HG03196 (cell line): ENCODE measurements around the gene SSH2.
"Not testable (repeated sequence)": the region's sequence is repeated elsewhere in the genome, so short reads cannot be mapped to it uniquely, and the experiment has no call there.

Experiments used
- ATAC-seq: cut with Tn5 transposase; IDR thresholded peaks from one replicate; pipeline ENCODE4 v1.9.1; 2021; ENCODE audit not compliant: unreplicated experiment

The SSH2 gene

DNA sequence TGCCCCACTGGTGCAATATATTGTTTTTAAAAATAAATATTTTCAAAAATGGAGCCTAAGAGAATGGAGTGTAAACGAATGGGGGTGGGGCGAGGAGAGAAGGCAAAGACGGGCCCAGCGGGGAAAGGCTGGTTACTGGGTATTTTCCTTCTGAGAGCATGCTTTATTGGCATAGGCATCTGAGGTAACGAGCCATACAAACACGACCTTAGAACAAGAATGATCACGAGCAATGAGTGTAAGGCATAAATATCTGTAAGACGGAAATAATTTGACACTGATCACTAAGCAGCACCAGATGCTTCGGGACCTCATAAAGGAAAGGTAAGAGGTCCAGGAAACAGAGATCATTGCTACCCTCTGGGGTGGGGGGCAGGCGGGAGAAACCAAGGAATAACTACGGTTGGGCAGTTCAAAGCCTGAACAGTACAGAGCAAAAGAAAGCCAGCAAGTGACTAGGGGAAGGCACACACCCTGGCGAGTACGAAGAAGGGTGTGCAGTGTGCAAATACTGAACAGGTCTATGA is 959 bp downstream of the SSH2 start:
- ATAC-seq = no peak

DNA sequence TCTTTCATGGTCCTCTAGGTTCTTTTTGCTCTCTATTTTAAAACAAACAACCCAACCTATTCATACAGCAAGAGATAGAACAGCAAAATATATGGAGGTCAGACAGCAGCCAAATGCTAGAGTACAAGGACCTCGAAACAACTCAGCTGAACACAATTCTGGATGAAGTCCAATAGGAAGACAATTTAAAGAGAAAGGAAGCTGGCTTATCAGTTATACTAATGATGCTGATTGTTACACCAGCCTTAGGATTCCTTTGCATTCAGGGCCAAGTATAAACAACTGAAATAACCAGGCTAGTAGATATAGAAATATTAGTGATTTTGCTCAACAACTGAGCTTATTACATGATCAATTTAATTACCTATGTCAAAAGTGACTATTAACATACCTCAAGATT is 2.5 kb downstream of the SSH2 start:
- ATAC-seq = no peak

DNA sequence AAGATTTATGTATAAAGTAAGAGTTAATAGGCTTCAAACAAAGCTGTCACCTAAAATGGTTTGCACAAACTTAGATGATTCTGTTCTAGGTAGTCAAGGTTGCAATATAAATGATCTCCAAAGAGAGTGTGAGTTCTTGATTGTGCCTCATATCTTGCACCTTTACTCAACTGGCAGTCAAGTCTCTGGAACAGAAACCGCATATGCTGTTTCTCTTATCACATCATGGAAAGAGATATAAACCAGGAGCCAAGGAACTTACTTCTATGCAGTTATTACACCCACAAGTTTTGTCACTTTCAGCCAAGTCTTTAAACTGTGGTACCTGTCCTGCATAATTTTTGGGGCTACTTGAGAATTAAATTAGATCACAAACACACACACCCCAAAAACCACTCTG is 5.2 kb downstream of the SSH2 start:
- ATAC-seq = no peak

DNA sequence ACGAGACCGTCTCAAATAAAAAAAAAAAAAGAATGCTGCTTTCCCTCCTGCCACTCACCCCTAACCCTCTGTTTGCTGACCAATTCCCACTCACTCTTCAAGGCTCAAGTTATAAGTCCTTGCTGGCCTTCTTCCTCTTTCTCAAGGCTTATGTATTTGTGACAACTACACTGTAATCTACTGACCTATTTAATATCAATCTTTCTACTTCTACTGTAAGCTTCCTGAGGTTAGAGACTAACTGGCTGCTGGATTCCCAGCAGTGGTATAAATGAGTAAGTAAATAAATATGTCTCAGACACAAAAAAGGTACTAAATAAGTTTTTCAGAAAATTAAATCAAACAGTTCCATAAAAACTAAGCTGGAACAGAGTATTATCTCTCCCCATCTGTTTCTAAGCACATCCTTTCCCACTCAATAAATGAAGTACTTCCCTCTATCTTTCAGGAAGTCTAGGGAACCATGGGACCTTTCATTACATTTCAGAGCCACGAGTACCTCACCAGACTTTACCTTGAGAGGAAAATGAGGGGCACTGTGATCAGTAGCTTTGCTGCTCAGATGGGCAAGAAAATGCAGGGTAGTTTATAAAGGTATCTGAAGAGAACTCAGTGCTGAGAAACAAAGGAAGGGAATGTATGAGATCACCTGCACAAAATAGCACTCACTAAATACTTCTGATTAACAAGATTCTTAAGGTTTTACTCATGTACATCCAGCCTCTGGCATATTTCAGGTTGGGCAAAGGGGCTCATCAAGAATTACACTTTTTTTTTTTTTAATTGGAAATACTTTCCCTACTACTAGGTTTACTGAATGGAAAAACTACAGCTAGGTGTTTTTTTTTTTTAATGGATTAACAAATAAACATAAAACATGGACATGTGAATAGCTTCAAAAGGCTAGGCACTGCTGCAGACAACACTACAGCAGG is 10.8 kb downstream of the SSH2 start:
- no peak for ATAC-seq

DNA sequence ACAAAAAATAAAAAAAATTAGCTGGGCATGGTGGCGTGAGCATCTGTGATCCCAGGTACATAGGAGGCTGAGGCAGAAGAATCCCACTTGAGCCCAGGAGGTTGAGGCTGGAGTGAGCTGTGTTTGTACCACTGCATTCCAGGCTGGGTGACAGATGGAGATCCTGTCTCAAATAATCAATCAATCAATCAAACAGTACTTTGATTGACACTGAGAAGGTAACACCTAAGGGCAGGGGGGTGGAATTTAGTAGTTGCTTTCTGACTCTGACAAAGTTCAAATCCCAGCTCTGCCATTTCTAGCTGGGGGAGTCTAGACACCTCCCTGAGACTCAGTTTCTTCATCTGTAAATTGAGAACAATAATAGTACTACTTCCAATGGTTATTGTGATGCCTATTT is 12.0 kb downstream of the SSH2 start:
- ATAC-seq = no peak

DNA sequence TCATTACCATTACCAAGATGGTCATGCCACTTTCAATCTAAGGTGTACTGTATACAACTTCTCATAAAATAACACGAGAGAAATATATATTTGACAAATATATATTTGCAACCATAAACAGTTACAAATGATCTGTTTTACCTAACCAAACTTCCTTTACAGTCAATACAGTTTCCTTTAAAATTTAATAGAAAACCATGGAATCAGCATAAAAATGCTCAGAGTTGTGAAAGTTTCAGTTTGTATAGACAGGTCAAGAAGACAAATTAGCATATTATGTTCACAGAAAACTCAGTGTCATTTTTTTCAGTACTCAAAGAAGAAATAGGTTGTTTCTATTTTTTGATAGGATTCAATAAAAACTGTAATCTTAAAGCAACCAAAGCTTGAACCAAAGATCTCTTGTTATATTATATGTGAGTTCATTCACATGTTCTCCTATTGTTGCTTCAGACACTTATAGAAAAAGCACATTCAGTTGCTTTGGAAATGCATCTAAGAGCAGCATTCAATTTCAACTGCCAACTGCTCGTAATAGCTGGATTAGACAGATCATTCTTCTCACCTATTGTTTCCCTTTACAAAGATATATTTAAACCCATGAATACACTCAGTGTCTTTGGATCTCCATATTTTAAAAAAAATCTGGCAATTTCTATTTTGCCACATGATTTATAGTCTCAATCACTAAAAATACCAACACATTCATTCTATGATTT is 15.1 kb downstream of the SSH2 start:
- no peak for ATAC-seq

DNA sequence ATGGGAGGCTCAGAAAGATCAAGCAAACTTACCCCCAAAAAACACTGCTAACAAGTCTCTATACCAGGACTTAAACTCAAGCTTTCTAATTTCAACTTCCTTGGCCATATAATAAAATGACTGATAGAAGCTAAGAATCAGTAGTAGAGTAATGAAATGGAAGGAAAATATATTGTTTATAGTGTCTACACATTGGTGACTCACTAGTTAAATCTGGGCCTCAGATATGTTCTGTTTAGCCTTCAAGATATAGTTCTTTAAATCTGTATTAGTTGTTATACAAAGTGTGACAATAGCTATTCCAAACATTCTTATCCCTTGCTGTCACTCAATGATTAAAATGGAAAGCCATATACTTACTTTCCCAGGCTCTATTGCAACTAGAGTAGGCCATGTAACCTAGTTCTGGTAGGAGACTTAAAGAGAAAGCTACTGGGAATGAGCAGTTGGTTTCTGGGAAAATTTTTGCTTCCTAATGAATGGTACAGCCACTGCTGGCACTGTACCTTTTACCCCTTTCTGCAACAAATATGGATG is 18.3 kb downstream of the SSH2 start:
- ATAC-seq = no peak

DNA sequence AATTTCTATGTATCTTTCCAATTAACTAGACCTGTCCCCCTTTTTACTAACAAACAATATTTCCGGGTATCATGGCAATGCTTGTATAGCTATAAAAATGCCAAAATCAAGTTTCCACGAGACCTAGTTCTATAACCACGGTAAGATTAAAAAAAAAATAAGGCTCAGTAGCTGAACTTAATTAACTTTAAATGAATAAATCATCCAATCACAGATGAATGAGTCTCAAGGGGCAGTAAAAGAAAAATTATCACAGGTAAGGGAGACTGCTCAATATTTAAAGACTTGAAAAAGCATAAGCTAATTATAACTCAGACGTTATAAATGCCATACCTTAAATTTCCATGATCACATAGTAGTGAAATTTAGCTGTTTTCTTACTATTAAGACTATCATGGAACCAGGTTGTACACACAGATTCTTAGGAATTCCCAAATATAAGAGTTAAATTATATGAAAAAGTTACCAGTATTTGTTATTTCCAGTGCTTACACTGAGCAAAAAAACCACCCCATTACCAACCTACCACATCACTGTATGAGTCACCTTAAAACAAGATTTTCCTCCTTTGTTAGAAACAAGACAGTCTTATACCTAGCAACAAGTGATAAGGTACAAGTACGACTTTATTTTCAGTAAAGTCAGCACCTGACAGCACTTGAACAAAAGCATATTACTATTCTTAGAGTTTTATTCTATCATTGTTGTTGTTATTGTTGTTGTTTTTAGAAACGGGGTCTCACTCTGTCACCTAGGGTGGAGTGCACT is 20.6 kb downstream of the SSH2 start:
- ATAC-seq = no peak

DNA sequence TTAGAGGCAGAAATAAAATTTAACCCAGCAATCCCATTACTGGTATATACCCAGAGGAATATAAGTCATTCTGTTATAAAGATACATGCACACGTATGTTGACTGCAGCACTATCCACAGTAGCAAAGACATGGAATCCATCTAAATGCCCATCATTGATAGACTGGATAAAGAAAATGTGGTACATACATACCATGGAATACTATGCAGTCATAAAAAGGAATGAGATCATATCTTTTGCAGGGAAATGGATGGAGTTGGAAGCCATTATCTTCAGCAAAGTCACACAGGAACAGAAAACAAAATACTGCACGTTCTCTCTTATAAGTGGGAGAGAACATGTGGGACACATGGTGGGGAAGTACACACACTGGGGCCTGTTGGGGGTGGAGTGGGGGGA is 23.1 kb downstream of the SSH2 start:
- no peak for ATAC-seq

DNA sequence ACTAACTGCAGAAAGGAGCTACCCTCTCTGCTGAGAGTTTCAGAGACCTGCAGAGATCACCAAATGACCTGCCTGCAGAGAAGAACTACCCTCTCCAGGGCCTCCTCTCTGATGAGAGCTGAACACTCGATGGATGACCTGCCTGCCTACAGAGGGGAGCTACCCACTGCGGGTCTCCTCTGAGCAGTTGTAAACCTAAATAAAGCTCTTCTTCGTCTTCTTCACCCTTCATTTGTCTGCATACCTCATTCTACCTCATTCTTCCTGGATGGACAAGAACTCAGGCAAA is 24.2 kb downstream of the SSH2 start:
- no peak for ATAC-seq

DNA sequence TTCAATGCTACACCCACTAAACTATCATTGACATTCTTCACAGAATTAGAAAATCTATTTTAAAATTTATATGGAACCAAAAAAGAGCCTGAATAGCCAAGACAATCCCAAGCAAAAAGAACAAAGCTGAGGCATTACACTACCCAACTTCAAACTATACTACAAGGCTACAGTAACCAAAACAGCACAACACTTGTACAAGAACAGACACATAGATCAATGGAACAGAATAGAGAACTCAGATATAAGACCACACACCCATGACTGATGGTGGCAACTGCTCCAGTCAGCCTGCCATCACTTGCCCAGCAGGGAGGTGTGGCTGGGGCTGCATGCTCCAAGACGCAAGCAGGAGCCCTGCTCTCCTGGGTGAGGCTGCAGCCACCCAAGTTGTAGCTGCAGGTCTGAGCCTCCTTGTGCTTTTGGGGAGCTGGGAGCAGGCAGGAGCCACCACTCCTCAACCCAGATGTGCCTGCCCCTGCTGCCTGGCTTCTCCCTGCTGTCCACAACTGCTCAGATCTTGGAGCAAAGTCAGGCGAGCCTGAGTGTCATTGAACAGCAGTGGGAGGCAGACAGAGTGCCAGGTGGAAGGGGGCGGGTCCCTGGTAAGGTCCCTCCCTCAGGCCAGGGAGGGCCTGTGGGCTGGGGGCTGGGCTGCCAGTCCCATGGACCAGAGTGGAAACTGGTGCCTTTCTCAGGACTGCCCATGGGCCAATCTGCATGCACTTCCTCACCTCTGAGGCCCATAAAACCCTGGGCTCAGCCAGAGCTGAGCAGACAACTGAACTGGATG is 24.7 kb downstream of the SSH2 start:
- ATAC-seq = no peak

DNA sequence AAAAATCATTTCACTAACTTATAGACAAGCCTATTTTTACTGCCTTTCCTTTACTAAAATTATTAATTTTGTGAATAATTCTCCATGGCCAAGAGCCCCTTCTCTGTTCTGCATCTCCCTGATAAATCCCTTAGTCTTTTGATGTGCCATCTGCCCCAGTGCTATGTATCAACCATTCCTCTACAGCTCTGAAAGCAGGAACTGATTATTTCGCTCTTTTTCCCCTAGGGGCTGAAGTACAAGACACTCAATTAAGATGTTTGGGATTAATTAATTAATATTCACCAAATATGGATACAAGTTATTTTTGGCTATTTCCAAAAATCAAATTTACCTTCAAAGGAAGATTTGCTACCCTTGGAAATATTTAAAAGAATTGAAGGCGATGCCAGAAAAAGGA is 26.6 kb downstream of the SSH2 start:
- no peak for ATAC-seq

DNA sequence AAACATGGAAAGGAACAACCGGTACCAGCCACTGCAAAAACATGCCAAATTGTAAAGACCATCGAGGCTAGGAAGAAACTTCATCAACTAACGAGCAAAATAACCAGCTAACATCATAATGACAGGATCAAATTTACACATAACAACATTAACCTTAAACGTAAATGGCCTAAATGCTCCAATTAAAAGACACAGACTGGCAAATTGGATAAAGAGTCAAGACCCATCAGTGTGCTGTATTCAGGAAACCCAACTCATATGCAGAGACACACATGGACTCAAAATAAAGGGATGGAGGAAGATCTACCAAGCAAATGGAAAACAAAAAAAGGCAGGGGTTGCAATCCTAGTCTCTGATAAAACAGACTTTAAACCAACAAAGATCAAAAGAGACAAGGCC is 32.9 kb downstream of the SSH2 start:
- ATAC-seq = not testable (repeated sequence)

DNA sequence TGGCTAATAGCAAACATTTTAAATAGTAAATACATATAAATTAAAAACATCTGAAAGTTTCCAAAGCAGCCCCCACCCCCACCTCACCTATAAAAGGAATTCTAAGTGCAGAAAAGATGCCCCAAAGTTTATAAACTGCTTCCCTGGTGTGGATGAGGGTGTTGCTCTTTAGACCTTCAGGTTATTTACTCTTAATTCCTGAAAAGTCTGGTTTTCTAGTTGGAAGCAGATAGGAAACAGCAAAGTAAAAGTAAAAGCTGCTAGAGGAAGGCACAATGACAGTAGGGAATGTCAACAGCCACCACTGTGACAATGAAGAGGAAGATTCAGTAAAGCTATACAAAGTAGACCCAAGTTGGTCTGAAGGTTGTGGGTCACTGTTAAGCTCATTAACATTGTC is 37.8 kb downstream of the SSH2 start:
- no peak for ATAC-seq

DNA sequence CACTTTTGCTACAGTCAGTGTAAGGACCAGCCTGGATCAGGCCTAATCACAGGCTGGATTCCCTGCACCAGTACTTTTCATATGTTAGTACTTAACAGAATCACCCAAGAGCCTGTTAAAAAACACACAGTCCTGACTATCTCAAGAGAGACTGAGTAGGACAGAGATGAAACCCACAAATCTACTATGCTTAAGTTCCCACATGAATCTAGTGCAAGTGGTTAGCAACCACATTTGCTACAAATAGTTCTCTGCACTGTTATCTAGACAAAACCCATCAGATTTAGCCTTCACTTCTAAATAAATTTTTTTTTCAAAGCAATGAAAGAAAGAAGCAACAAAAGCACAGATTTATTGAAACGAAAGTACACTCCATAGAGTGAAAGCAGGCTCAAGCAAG is 38.9 kb downstream of the SSH2 start:
- no peak for ATAC-seq

DNA sequence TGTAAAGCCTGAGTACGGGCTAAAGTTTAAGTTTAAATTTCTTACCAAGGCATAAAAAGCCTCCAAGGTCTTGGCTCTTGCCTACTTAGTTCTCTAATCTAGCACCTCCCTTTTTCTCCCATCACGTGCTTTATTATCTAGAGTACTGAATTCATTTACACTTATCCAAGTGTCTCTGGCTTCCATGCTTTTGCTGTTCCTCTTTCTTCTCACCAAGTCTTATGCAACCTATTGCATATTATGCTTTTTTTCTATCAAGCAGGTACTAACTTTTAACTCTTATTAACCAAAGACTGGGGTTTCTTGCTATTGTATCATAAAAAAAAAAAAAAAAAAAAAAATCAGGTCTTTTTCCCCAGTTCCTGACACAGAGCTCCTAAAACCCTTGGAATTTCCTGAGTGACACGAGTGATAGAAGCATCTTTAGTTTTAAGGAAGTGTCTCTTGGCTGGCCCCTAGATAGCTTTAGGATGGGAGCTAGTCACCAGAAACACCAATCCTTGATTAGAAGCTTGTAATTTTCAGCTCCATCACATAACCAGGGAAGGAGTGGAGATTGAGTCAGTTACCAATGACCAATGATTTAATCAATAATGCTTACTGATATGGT is 44.9 kb downstream of the SSH2 start:
- no peak for ATAC-seq

DNA sequence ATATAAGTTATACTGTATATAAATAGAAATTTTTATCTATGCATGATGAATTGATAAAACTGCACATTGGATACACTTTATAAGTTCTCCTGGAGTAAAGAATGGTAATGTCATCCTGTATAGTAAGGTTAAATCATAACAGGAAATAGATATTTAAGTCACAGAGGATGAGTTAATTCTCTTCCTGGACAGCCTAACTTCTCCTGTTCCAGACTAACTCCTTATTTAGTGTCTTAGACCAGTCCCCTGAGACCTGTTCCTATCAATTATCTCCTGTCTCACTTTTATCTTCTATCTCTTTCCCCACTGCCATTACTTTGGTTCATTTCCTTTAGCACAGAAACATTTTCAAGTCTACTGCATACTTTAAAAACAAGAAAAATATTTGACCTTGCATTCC is 46.5 kb downstream of the SSH2 start:
- ATAC-seq = no peak

DNA sequence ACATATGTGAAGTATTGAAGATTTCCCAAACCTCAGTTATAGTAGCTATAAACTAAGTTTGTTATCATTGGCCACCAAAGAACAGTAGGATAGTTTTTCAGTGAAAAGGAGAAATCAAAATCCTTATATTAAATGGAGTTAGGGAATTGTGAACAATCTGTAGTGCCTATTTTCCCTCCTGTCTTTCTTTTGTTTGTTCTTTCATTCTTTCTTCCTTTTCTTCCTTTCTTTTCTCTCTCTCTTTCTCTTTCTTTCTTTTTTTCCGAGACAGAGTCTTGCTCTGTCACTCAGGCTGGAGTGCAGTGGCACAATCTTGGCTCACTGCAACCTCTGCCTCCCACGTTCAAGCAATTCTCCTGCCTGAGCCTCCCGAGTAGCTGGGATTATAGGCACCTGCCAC is 48.8 kb downstream of the SSH2 start:
- no peak for ATAC-seq

DNA sequence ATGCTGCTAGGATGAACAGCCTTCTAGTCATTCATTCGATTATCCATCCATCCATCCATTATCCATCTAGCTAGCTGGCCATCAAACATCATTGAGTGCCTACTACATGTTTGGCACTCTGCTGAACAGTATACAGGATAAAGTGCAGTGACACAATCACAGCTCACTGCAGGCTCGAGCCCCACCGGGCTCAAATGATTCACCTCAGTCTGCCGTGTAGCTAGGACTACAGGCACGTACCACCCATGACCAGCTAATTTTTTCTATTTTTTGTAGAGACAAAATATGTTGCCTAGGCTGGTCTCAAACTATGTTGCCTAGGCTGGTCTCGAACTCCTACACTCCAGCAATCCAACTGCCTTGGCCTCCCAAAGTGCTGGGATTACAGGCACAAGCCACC is 50.0 kb downstream of the SSH2 start:
- no peak for ATAC-seq

DNA sequence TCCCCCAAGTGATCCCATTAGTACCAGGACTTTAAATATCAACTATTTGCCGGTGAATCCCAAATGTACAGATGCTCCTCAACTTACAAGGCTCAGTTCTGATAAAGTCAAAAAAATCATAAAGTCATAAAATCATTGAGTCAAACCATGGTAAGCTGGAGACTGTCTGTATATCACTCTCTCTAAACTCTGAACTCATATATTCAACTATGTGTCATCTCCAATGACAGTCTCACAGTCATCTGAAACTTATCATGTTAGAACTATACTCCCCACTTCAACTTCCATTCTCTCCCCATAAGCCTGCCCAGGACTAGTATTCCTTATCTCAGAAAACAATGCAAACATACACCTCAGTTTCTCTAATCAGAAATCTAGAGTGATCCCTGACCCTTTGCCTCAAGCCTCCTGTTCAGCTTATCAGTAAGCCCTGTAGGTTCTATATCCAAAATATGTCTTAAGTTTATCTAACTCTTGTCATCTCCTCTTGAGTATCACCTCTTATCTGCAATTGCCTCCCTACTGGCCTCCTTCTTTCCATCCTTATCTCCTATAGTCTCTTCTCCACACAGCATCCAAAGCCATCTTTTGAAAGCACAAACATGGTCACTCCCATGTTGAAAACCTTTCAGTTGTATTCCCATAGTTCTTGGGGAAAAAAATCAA is 55.0 kb downstream of the SSH2 start:
- ATAC-seq = no peak
